SKM-1 treated with dmso at 0.1 percent for 144 hours (cell line): Measurements from ENCODE around the gene EIF5A2.

Experiments used
- DNase-seq: peaks from one replicate; lab custom pipeline; 2025; ENCODE audit not compliant: unreplicated experiment; lab: John Stamatoyannopoulos, UW

The EIF5A2 gene

DNA sequence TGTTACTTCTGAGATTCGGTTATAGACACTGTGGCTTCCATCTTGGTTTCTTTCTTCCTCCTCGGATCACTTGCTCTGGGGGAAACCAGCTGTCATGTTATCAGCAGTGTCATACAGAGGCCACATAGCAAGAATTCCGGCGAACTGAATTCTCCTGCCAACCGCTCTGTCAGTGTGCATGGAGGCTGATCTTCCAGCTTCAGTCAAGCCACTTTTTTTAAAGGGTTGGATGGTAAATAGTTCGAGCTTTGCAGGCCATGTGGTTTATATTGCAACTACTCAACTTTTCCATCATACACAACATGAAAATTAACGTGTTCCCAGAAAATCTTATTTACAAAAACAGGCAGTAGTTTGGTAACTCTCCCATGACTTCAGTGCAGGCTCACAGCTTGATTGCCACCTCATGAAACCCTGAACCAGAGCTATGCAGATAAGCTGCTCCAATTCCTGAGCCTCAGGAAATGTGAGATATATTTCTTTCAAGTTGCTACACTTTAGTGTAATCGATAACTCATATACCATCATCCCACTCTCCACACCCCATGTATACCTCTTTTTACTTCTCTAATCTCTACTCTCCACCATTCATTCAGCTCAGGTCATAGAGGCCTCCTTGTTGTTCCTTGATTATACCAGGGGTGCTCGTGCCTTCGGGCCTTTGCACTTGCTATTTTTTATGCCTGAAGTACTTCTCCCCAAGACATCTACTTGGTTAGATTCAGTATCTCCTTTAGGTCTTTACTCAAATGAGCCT is 45.6 kb downstream of the EIF5A2 start:
- no peak for DNase-seq

DNA sequence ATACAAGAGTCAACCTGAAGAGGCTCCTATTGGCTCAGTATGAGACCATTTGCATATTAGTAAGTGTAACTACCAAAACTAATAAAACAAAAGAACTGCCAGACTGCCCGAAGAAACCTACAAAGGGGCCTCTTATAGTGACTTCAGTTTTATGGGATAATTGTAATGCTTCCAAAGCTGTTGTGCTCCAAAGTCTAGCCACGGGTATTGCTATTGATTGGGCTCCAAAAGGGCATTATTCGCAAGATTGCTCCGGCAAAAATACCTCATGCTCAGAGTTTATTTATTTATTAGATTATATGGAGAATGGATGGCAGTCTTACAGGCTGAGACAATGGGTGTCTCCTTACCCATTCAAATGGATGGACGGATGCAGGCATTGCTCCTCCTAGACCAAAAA is 49.8 kb downstream of the EIF5A2 start:
- DNase-seq: no peak

DNA sequence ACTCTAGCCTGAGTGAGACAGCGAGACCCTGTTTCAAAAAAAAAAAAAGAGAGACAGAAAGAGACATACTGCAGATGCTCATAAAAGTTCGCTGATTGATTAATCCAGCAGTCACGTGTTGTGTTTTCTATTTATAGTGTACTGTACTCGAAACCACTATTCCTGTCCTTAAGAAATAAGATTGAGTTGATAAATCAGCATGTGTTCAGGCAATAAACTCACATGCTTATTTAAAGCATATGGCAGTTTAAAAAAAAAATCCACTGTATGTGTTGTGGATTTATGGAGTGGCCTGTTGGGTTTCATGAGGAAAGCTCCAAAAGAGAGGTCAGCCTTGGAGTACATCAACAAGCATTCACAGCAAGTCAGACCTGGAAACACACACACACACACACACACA is 56.1 kb downstream of the EIF5A2 start:
- DNase-seq: no peak

DNA sequence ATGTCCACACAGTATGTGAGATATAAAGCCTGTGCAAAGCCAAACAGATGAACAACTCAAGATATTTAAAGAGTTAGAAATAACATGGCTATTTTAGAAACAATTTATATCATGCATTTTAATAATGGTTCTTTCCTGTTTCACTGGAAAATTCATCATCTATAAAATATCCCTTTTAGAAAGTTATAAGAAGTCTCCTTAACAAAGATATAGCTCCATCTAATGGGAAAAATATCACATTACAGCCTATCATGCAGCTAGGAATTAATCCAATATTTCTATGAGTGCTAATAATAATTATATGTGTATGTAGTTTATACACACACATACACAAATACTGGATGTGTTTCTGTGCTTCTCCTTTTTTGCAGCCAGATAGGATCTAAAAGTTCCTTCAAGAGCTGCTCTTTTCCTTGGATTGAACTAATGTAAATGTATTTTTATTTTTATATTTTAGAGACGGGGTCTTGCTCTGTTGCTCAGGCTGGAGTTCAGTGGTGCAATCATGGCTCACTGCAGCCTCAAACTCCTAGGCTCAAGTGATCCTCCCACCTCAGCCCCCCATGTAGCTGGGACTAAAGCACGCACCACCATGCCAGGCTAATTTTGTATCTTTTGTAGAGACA is 60.0 kb downstream of the EIF5A2 start:
- DNase-seq: no peak

DNA sequence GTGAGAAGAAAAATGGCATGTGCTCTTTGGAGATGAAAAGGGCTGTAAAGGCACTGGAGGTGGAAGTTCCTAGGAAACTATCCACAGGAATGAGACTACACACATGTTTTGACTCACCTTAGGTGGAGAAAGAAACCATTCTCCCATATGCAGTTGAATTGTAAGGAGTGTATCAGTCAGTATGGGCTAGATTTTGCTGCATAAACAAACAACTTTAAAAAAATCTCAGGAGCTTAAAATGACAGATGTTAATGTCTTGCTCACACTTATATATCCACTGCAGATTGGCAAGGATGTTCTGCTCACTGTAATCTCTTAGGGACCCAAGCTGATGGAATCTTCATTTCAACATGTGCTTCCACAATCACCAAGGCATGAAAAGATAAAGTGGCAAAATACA is 64.1 kb downstream of the EIF5A2 start:
- no peak for DNase-seq

- no peak for DNase-seq
Measured at GRCh38 chr3:170840291-170840859, 68.1 kb downstream of the EIF5A2 start.

DNA sequence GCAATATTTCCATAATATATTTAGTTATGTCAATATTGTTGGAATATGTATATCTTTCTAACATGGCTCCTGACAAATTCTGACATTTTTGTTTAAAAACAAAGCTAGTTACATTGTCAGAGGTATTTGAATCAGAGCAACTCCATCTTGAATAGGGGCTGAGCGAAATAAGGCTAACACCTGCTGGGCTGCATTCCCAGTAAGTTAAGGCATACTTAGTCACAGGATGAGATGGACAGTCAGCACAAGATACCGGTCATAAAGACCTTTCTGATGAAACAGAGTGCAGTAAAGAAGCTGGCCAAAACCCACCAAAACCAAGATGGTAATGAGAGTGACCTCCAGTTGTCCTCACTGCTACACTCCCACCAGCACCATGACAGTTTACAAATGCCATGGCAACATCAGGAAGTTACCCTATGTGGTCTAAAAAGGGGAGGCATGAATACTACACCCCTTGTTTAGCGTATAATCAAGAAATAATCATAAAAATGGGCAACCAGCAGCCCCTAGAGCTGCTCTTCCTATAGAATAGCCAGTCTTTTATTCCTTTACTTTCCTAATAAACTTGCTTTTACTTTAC is 68.8 kb downstream of the EIF5A2 start:
- no peak for DNase-seq
